GM12892 (cell line): ENCODE results near the gene SLC22A1.
"Not testable (repeated sequence)": the region's sequence is repeated elsewhere in the genome, so short reads cannot be mapped to it uniquely, and the experiment has no call there.

ENCODE experiments used
- DNase-seq: peaks from one replicate; pipeline ENCODE4 v3.0.0; 2011; ENCODE audit not compliant: insufficient read length
- FAIRE-seq: peaks from 2 replicates; lab custom pipeline; 2011; peaks lifted over from hg19 to GRCh38; lab: Jason Lieb, UNC
- POLR2A ChIP-seq: IDR thresholded peaks from 2 replicates; pipeline ENCODE4 v1.6.1; 2011; ENCODE audit warnings: low read depth, low read length, control low read depth
- POLR2AphosphoS5 ChIP-seq: IDR thresholded peaks from 2 replicates; pipeline ENCODE4 v1.6.1; 2011; ENCODE audit warnings: low read depth, low read length, control low read depth
- TAF1 ChIP-seq: IDR thresholded peaks from 2 replicates; pipeline ENCODE4 v1.6.1; 2011; ENCODE audit warnings: low read depth, mild to moderate bottlenecking, control low read depth, low read length, borderline replicate concordance

Gene SLC22A1

GRCh38 chr6:160160450-160160849, 38.8 kb downstream of the SLC22A1 start:
- FAIRE-seq, result no peak
- DNase-seq, result no peak
- no peak for TF ChIP-seq POLR2AphosphoS5
- TF ChIP-seq POLR2A, result no peak
- no peak for TF ChIP-seq TAF1

DNA sequence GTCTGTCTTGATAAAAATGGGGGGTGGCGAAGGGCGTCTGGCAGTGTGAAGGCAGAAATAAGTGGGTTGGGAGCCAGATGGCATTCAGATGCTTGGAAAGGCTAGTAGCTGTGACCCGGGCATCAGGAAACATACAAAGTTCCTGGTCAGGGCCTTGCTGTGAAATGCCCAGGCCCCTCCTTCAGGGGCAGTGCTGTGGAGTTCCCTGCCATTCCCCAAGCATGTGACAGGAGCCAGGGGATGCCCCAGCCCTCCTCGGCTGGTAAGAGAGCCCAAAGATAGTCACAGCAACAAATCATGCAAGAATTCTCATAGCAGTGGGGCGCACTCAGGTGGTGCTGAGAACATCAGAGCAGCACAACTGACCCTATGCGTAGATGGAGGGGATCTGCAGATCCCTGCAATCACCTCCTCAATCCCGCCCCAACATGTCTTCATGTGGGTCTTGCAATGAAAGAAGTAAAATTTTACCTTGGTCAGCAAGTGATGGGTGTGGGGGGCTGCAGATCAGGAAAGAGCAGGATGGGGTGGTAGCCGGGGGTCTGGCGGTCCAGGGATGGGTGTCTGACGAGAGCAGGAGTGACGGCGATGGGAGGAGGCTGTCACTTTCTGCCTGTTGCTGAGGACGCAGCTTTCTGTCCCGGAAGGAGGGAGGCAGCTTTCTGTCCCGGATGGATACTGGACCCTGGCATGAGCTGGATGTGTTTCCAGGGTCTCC, 39.5 kb downstream of the SLC22A1 start:
- DNase-seq (no peak), FAIRE-seq (no peak)
- TF ChIP-seq POLR2A, result no peak
- no peak for TF ChIP-seq TAF1
- TF ChIP-seq POLR2AphosphoS5, result no peak

DNA sequence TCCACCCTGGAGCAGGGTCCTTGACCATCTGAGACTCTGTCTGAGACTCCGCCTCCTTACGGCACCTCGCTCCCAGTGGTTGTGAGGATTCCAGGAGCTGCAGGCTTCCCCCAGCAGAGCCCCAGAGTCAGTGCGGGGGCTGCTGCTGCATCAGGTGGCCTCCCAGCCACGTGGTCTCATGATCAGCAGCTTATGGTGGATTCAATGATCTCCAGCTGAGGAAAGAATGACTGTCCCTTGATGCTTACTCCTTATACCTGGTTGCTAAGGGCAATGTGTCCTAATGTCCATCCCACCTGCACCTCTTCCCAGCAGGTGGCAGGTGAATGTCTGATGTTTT, 40.0 kb downstream of the SLC22A1 start:
- TF ChIP-seq POLR2AphosphoS5 (no peak), TAF1 (no peak), POLR2A (no peak)
- DNase-seq (no peak), FAIRE-seq (no peak)

DNA sequence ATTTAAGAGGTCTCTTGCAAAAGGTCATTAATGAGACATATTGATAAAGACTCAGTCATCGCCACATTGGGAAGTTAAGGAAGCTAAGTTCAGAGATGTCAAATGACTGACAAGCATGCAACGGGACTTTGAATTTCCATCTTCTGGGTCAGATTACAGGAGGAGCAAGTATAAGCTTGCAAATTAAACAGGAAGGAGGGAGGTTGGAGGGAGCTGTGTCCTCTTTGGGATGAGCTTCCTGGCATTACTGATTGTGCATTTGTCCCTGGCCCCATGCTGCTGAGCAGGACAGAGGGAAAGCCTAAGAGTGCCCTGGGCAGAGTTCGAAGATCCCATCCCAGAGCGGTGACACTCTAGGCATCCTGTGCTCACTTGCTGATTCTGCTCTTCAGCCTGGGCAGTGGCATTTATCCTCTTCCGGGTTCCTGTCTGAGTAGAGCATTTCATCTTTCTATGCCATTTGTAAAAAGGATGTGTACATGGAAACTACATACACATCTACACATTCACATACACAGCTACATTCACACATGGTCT, 40.5 kb downstream of the SLC22A1 start:
- no peak for TF ChIP-seq POLR2AphosphoS5
- no peak for TF ChIP-seq POLR2A
- no peak for TF ChIP-seq TAF1
- DNase-seq (no peak), FAIRE-seq (no peak)

DNA sequence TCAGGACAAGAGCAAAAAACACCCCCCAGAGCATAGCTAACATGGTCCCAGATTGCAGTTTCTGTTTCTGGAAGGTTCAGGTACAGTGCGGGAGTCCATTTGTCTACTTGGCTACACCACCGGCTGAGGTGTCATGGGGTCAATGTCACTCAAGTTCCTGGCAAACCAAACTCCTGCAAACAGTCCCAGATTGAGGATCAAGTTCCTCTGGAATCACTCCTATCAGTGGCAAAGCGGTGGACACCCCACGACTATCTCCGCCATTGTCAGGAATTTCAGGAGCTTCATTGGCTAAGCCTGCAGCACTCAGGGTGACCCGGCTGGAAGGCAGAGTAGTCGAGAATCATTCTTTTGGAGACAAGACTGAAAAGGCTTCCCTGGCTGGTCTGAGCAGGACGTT, 41.8 kb downstream of the SLC22A1 start:
- no peak for FAIRE-seq
- no peak for DNase-seq
- TF ChIP-seq TAF1 (no peak), POLR2A (no peak), POLR2AphosphoS5 (no peak)

DNA sequence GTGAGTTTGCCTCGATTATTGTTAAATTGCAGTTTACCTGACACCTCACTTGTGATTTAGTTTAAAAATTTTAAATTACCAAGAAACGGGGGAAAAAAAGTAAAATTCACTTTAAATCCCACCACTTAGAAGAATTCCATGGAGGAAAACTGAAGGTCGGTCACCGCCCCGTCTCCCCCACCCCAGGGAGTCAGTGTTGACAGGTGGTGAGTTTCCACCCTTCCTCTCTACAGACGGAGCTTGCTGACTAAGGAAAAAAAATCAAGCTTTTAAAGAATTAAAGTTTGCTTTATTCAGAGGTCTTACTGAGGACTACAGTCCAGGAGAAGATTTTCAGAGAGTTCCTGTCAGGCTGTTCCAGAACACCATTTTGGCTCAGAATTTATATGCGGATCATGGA, 42.3 kb downstream of the SLC22A1 start:
- FAIRE-seq, result no peak
- TF ChIP-seq POLR2AphosphoS5 (no peak), TAF1 (no peak), POLR2A (no peak)
- no peak for DNase-seq

DNA sequence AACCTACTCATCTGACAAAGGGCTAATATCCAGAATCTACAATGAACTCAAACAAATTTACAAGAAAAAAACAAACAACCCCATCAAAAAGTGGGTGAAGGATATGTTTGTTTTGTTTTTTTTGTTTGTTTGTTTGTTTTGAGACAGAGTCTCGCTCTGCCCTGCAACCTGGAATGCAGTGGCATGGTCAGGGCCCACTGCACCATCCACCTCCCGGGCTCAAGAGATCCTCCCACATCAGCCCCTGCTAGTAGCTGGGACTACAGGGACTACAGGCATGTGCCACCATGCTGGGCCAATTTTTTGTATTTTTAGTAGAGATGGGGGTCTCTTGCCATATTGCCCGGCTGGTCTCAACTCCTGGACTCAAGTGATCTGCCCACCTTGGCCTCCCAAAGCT, 44.3 kb downstream of the SLC22A1 start:
- not testable (repeated sequence) for FAIRE-seq, DNase-seq

DNA sequence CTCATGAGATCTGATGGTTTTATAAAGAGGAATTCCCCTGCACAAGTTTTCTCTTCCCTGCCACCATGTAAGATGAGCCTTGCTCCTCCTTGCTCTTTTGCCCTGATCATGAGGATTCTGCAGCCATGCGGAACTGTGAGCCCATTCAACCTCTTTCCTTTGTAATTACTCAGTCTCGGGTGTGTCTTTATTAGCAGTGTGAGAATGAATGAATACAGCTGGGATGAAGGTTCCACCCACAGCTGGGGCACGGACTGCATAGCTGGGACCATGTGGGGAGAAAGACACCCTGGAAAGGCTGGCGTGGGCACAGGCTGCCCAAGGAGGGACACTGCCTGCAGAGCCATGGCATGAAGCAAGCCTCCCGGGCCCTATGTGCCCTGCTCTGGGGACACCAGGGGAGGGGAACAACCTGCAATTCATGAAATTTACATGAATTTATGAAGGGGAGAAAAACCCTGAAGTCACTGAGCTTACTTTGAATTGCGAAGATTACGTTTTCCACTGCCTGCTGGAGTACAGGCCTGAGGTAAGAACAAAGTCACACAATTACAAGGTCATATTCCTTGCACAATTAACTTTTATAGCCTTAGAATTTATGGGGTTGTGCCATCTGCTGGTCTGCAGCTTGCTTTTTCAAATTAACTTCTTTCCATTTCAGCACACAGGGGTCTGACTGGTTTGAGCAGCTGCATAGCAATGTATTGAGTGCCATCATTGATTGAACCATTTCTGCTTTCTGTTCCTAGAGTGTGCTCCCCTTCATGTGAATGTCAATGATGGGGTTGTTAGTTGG, 46.2 kb downstream of the SLC22A1 start:
- no peak for FAIRE-seq
- TF ChIP-seq POLR2AphosphoS5 (no peak), TAF1 (no peak), POLR2A (no peak)
- DNase-seq, result no peak

DNA sequence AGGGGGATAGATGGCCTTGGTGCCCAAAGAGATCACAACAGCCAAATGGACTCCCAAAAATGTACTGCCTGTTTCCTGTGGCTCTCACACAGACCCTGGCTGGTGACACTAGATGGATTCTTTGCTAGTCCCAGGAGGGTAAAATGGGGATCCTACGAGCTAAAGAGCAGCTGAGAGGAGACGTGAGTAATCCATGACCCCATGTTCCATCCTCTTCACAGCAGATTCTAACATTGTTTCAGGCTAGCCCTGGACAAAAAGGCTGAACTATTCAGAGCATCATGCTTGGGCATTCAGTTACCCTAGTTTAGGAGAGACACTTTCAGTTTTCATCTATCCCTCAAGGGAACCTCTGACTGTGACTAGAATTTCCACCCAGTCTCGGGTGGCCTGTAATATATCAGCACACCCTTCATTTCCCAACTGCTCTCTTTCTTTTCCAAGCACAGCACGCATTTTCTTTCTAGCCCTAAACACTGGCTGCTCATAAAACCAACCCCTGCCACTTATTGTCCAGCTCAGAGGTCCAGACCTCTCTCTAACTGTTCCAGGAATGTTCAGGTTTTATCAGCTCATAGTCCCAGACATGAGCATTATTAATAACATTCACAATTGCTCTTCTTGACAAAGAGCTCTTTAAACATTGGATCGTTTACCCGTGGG, 48.5 kb downstream of the SLC22A1 start:
- DNase-seq (no peak), FAIRE-seq (no peak)
- TF ChIP-seq POLR2A (no peak), TAF1 (no peak), POLR2AphosphoS5 (no peak)

DNA sequence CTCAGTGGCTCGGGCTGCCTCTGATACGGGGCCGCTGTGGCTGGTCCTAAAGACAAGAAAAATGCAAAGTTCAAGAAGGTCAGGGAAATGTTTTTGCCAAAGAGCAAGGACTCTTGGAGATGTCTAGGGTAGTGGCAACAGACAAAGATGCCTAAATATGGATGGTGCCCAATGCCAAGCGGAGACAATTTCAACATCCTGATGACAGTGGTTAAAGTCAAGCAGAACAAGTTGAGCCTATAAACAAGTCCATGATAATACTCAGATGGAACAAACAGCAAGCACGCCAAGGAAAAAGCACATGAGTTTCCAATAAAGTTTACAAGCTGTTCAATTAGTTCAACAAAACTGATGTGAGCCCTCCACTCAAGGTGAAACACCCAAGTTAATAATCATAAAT, 51.1 kb downstream of the SLC22A1 start:
- no peak for TF ChIP-seq TAF1
- TF ChIP-seq POLR2A, result no peak
- no peak for TF ChIP-seq POLR2AphosphoS5
- FAIRE-seq, result no peak
- no peak for DNase-seq

- DNase-seq (no peak), FAIRE-seq (no peak)
- TF ChIP-seq POLR2AphosphoS5 (no peak), POLR2A (no peak), TAF1 (no peak)
These were observed 52.4 kb downstream of the SLC22A1 start for GRCh38 chr6:160173806-160174527.
